HG03175 (cell line): ENCODE data around the gene C6orf47.
"Not testable (repeated sequence)": the region's sequence is repeated elsewhere in the genome, so short reads cannot be mapped to it uniquely, and the experiment has no call there.

ENCODE experiments used
- ATAC-seq: cut with Tn5 transposase; IDR thresholded peaks from one replicate; pipeline ENCODE4 v1.9.1; 2021; ENCODE audit warnings: mild to moderate bottlenecking, moderate library complexity; ENCODE audit not compliant: unreplicated experiment

The C6orf47 gene, protein sequence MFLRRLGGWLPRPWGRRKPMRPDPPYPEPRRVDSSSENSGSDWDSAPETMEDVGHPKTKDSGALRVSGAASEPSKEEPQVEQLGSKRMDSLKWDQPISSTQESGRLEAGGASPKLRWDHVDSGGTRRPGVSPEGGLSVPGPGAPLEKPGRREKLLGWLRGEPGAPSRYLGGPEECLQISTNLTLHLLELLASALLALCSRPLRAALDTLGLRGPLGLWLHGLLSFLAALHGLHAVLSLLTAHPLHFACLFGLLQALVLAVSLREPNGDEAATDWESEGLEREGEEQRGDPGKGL

GRCh38 chr6:31660381-31661261 lies at the start of gene C6orf47:
Gene C6orf47 (minus strand): TSS chr6:31660778. CDS start chr6:31659947, 831 bp downstream.
- peak; percentile 37 for ATAC-seq

DNA sequence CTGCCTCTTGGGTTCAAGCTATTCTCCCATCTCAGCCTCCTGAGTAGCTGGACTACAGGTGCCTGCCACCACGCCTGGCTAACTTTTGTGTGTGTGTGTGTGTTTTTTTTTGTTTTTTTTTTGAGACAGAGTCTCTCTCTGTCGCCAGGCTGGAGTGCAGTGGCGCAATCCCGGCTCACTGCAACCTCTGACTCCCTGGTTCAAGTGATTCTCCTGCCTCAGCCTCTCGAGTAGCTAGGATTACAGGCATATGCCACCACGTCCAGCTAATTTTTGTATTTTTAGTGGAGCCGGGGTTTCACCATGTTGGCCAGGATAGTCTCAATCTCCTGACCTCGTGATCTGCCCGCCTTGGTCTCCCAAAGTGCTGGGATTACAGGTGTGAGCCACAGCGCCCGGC lies 48.6 kb upstream of the C6orf47 start:
- not testable (repeated sequence) for ATAC-seq

GRCh38 chr6:31708224-31708623 lies 47.6 kb upstream of the C6orf47 start:
- ATAC-seq = no peak

- no peak for ATAC-seq
Measured at GRCh38 chr6:31707701-31708100, 47.1 kb upstream of the C6orf47 start.

- ATAC-seq = no peak
Measured at GRCh38 chr6:31706599-31706998, 46.0 kb upstream of the C6orf47 start, which contains the start of gene LY6G6F. Gene LY6G6F (plus strand): TSS chr6:31706866. CDS start chr6:31706907, 41 bp downstream.

GRCh38 chr6:31705931-31706330 lies 45.4 kb upstream of the C6orf47 start:
- ATAC-seq = no peak

GRCh38 chr6:31702819-31703716 lies 42.5 kb upstream of the C6orf47 start, which contains the start of gene ABHD16A:
Gene ABHD16A (minus strand): TSS chr6:31703324. CDS start chr6:31703281, 43 bp downstream.
- ATAC-seq = peak; percentile 84

- no peak for ATAC-seq
Measured at GRCh38 chr6:31702405-31702818, 41.8 kb upstream of the C6orf47 start.

GRCh38 chr6:31701666-31702404 lies 41.3 kb upstream of the C6orf47 start:
- ATAC-seq = no peak

- ATAC-seq = no peak
Measured at GRCh38 chr6:31700740-31701401, 40.3 kb upstream of the C6orf47 start.

- no peak for ATAC-seq
Measured at GRCh38 chr6:31697555-31697954, 37.0 kb upstream of the C6orf47 start.

GRCh38 chr6:31693535-31693934 lies 33.0 kb upstream of the C6orf47 start:
- no peak for ATAC-seq

DNA sequence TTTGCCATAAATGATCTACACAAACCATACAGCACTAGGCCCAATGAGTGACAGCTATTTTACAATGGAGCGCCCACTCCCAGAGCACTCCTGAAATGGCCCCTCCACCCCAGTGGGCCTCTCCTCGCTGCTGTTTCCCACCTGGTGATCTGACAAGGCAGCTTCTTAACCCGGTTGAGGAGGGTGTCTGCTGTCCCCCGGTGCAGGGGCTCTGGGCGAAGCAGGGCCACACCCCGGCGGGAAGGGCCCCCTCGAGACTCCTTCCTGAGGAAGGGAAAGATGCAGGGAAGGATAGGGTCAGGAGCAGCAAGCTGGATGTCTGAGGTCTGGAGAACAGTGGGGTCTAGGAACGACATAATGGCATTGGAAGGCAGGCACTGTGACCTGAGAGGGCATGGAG lies 32.3 kb upstream of the C6orf47 start:
- no peak for ATAC-seq

DNA sequence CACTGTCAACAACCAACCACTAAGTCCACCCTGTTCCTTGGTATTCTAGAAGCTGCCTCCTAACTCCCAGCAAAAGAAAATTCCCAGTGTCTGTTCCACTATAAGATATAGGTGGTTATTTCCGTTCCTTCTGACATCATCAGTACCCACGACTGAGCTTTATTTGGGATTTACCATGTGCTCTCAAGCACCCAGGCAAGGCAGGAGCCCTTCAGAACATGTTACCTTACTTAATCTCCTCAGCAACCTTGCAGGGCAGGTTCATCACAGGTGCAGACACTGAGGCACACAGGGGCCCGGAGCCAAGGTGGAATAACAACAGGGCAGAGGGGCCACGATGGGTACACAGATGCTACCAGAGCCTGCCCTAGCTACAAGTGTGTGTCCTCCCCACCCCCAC lies 31.8 kb upstream of the C6orf47 start:
- ATAC-seq = no peak

GRCh38 chr6:31691564-31692108 lies 31.1 kb upstream of the C6orf47 start:
- no peak for ATAC-seq

GRCh38 chr6:31691078-31691463 lies 30.5 kb upstream of the C6orf47 start:
- ATAC-seq = no peak

DNA sequence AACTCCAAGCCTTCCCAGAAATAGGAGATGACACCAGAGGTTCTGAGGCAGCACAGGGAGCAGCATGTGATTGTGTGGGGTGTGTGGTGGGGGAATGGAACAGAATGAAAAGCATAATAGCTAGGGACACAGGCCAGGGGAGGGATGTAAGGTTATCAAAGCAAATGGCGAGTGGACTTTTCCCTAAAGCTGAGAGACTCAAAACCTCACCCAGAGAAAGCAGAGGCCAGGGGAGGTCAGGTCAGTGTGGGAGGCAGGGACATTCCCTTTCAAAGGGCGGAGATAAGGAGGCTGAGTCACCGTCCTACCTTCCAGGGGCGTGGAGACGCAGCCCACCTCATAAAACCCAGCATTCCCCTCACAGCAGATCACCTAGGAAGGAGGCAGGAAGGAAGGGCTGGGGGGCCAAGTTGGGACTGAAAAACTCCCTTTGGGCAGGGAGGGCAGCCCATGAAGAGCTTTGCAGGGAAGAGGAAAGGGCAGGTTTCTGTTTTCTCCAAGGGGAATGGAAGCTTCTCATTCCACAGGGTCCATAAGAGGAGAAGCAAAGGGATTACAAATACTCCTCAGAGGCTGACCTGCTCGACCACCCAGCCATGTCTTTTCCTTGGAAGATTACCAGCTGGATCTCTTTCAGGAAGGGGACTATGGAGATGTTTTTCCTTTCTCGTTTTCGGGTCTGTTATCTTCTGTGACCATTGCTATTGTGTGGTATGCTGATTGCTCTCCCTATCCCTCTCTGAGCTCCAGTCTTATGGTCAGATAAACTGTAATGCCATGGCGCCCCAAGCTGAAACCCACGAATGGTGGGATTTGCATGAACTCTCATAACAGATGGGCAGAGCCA lies 29.9 kb upstream of the C6orf47 start:
- ATAC-seq = no peak
